ENCODE measurements around the gene ANXA7. TPM values are rescaled to one million over a fixed set of nuclear protein-coding genes. Genes with fewer than 3 reads are reported as not detected.

The ANXA7 gene
- polyA plus RNA-seq, 3 donors, result 84.6 to 199 (median 173) TPM

GRCh38 chr10:73426318-73426717, 12.5 kb upstream of the ANXA7 start:
- Histone ChIP-seq H3K9me3 (replicated peaks in 1 of 2; ENCODE audit: control insufficient read depth in 1 of 2, insufficient read depth in 1 of 2, low read length in 2 of 2) (no peaks in the 10 kb centered on the region), H4K20me1 (ENCODE audit: insufficient read depth, low read length) (no peaks in the 10 kb centered on the region), H3K4me2 (replicated peaks; ENCODE audit: extremely low read depth, low read length, poor library complexity, severe bottlenecking) (no peak overlapping the region), H3K9ac (ENCODE audit: insufficient read depth, low read length, poor library complexity, severe bottlenecking) (no peak overlapping the region), H3K36me3 (replicated peaks in 1 of 2; ENCODE audit: control insufficient read depth in 1 of 2, insufficient read depth in 2 of 2, low read length in 2 of 2) (peaks cover 45 to 71% of the 10 kb centered on the region in 2 donors), H3K27ac (ENCODE audit: low read depth in 1 of 2, low read length in 2 of 2) (no peak overlapping the region), H2AFZ (ENCODE audit: insufficient read depth, low read depth, low read length, poor library complexity, severe bottlenecking) (no peak overlapping the region), H3K4me3 (replicated peaks in 1 of 3; ENCODE audit: low read depth in 2 of 3, low read length in 3 of 3) (no peak overlapping the region), H3K79me2 (ENCODE audit: insufficient read depth, low read length) (no peaks in the 10 kb centered on the region), H3K27me3 (ENCODE audit: control insufficient read depth in 2 of 2, insufficient read depth in 2 of 2, low read length in 2 of 2) (no peaks in the 10 kb centered on the region), H3K4me1 (ENCODE audit: control insufficient read depth in 1 of 2, insufficient read depth in 2 of 2, low read length in 2 of 2) (no peaks in the 10 kb centered on the region)
- H3K27ac Mint-ChIP-seq, result peak overlapping the region in 2 of 7 donors; percentile 12 to 18
- H3K4me3 Mint-ChIP-seq, result no peak overlapping the region
- no peaks in the 10 kb centered on the region for H3K9me3 Mint-ChIP-seq
- intact Hi-C loops (cut with micrococcal nuclease), result no loop called here
- no peak for DNase-seq
- no peaks in the 10 kb centered on the region for H3K4me1 Mint-ChIP-seq
- peaks cover 57 to 75% of the 10 kb centered on the region in 2 donors for H3K36me3 Mint-ChIP-seq
- H3K27me3 Mint-ChIP-seq (ENCODE audit: low read depth in 3 of 3), result no peaks in the 10 kb centered on the region
- WGBS (ENCODE audit: insufficient coverage), result 86% methylated on average over 1 of the region's 4 CpGs
- TF ChIP-seq CTCF (IDR thresholded peaks at IDR 0.05), result no peak

- WGBS (ENCODE audit: insufficient coverage), result no CpG with 5 or more reads among the region's 3 CpGs
- intact Hi-C loops (cut with micrococcal nuclease), result no loop called here
- Histone ChIP-seq H3K9ac (ENCODE audit: insufficient read depth, low read length, poor library complexity, severe bottlenecking) (no peak overlapping the region), H3K4me2 (replicated peaks; ENCODE audit: extremely low read depth, low read length, poor library complexity, severe bottlenecking) (no peak overlapping the region), H3K27ac (ENCODE audit: low read depth in 1 of 2, low read length in 2 of 2) (no peak overlapping the region), H3K4me1 (ENCODE audit: control insufficient read depth in 1 of 2, insufficient read depth in 2 of 2, low read length in 2 of 2) (no peaks in the 10 kb centered on the region), H3K79me2 (ENCODE audit: insufficient read depth, low read length) (no peaks in the 10 kb centered on the region), H3K36me3 (replicated peaks in 1 of 2; ENCODE audit: control insufficient read depth in 1 of 2, insufficient read depth in 2 of 2, low read length in 2 of 2) (peaks cover 41 to 66% of the 10 kb centered on the region in 2 donors), H3K4me3 (replicated peaks in 1 of 3; ENCODE audit: low read depth in 2 of 3, low read length in 3 of 3) (no peak overlapping the region), H3K9me3 (replicated peaks in 1 of 2; ENCODE audit: control insufficient read depth in 1 of 2, insufficient read depth in 1 of 2, low read length in 2 of 2) (no peaks in the 10 kb centered on the region), H2AFZ (ENCODE audit: insufficient read depth, low read depth, low read length, poor library complexity, severe bottlenecking) (no peak overlapping the region), H4K20me1 (ENCODE audit: insufficient read depth, low read length) (no peaks in the 10 kb centered on the region), H3K27me3 (ENCODE audit: control insufficient read depth in 2 of 2, insufficient read depth in 2 of 2, low read length in 2 of 2) (no peaks in the 10 kb centered on the region)
- no peak overlapping the region for H3K4me3 Mint-ChIP-seq
- no peak for TF ChIP-seq CTCF (IDR thresholded peaks at IDR 0.05)
- H3K27me3 Mint-ChIP-seq (ENCODE audit: low read depth in 3 of 3), result no peaks in the 10 kb centered on the region
- H3K9me3 Mint-ChIP-seq, result no peaks in the 10 kb centered on the region
- H3K27ac Mint-ChIP-seq, result no peak overlapping the region
- H3K4me1 Mint-ChIP-seq, result no peaks in the 10 kb centered on the region
- H3K36me3 Mint-ChIP-seq, result peaks cover 54 to 65% of the 10 kb centered on the region in 2 donors
- no peak for DNase-seq
These were observed 10.6 kb upstream of the ANXA7 start for GRCh38 chr10:73424478-73424877.

Measured in CD14-positive monocyte (primary cell).